Tibial nerve (tissue), 4 donors: Measurements from ENCODE around the gene CLASRP. TPM values are rescaled to one million over a fixed set of nuclear protein-coding genes. Genes with fewer than 3 reads are reported as not detected.

Experiments used
- DNase-seq, 2 donors: peaks; one replicate each; pipeline ENCODE4 v3.0.0-alpha.2; 2019; ENCODE audit warnings: low spot score in 2 of 2
- H3K27ac ChIP-seq, 4 donors: fragments of 200-600 bp; sonication (generic) in 3 of 4; one replicate each; pipeline ENCODE4 v1.5.1; 2017 to 2019; ENCODE audit warnings: mild to moderate bottlenecking in 1 of 4
- H3K27me3 ChIP-seq, 2 donors: fragments of 200-600 bp; sonication (generic) in 1 of 2; one replicate each; pipeline versions ENCODE4 v1.5.1 to v1.6.0; 2017 to 2019
- H3K36me3 ChIP-seq, 3 donors: fragments of 200-600 bp; sonication (generic); one replicate each; pipeline ENCODE4 v1.5.1; 2018 to 2019
- H3K4me1 ChIP-seq, 4 donors: fragments of 200-600 bp; sonication (generic) in 3 of 4; one replicate each; pipeline ENCODE4 v1.5.1; 2017 to 2019
- H3K4me3 ChIP-seq, 4 donors: fragments of 200-600 bp; sonication (generic) in 3 of 4; one replicate each; pipeline ENCODE4 v1.5.1; 2017 to 2019; ENCODE audit warnings: mild to moderate bottlenecking in 1 of 4, moderate library complexity in 1 of 4
- H3K9me3 ChIP-seq, 4 donors: fragments of 200-600 bp; sonication (generic) in 3 of 4; one replicate each; pipeline ENCODE4 v1.5.1; 2017 to 2019
- CTCF ChIP-seq, 5 experiments: fragments of 200-600 bp in 3 of 5; fragments of 450-650 bp in 2 of 5; sonication (generic) in 3 of 5; IDR thresholded peaks; one replicate each; pipeline ENCODE4 v1.5.1; 2016 to 2019; ENCODE audit warnings: antibody characterized with exemption in 5 of 5, mild to moderate bottlenecking in 3 of 5, moderate library complexity in 2 of 5
- EP300 ChIP-seq, 2 donors: sonication (generic); formaldehyde crosslinking; IDR thresholded peaks; one replicate each; pipeline ENCODE4 v1.6.1; 2017; ENCODE audit warnings: antibody characterized with exemption in 2 of 2, mild to moderate bottlenecking in 1 of 2
- POLR2A ChIP-seq, 2 donors: fragments of 450-650 bp; IDR thresholded peaks; one replicate each; pipeline ENCODE4 v1.6.1; 2017; ENCODE audit warnings: antibody characterized with exemption in 2 of 2, mild to moderate bottlenecking in 2 of 2, moderate library complexity in 2 of 2
- WGBS, 2 donors: methylation state at CpG; one replicate each; pipeline ENCODE4 v1.1.5; 2018; 5-methylcytosine and 5-hydroxymethylcytosine counted together
- total RNA-seq, 4 donors: library from RNA; depleted of rRNA; stranded (reverse); fragments of >200 nt; gene quantifications; one replicate each; pipeline ENCODE4 v1.1.0, GENCODE V29; 2016

Gene CLASRP
- total RNA-seq, 4 donors from 2014 or later = 72.8 to 109 (median 95.5) TPM

- Histone ChIP-seq H3K9me3 (peaks cover 0 to 3% (median 0%) of the 10 kb centered on the region in 4 donors), H3K36me3 (peaks cover 0 to 71% (median 26%) of the 10 kb centered on the region in 3 donors), H3K4me1 (peaks cover 0 to 39% (median 26%) of the 10 kb centered on the region in 4 donors), H3K27me3 (no peaks in the 10 kb centered on the region), H3K27ac (no peak overlapping the region), H3K4me3 (no peak overlapping the region)
- no peak for DNase-seq
- WGBS, 2 donors = 86 to 89% methylated on average over 32 to 37 of the region's 37 CpGs
- TF ChIP-seq EP300 (IDR thresholded peaks at IDR 0.05) = no peak
- no peak for TF ChIP-seq CTCF (IDR thresholded peaks at IDR 0.05)
- TF ChIP-seq POLR2A (IDR thresholded peaks at IDR 0.05) = no peak
These were observed 1.3 kb upstream of the CLASRP start for GRCh38 chr19:45037393-45038169.

- WGBS, 2 donors = 75 to 82% methylated on average over 19 of the region's 19 CpGs
- no peak for DNase-seq
- TF ChIP-seq EP300 (IDR thresholded peaks at IDR 0.05) = no peak
- no peak for TF ChIP-seq POLR2A (IDR thresholded peaks at IDR 0.05)
- no peak for TF ChIP-seq CTCF (IDR thresholded peaks at IDR 0.05)
- H3K27me3 ChIP-seq = no peaks in the 10 kb centered on the region
- peaks cover 0 to 58% (median 28%) of the 10 kb centered on the region in 4 donors for H3K4me1 ChIP-seq
- H3K4me3 ChIP-seq = peak overlapping the region; percentile 86 to 95 (median 93)
- peak overlapping the region in 3 of 4 donors; percentile 96 to 98 (median 97) for H3K27ac ChIP-seq
- H3K9me3 ChIP-seq = peaks cover 0 to 3% (median 0%) of the 10 kb centered on the region in 4 donors
- H3K36me3 ChIP-seq = peaks cover 0 to 68% (median 26%) of the 10 kb centered on the region in 3 donors
These were observed 1.4 kb downstream of the CLASRP start for GRCh38 chr19:45040059-45040771.

- DNase-seq = no peak
- Histone ChIP-seq H3K27me3 (no peaks in the 10 kb centered on the region), H3K4me3 (no peak overlapping the region)
These were observed 2.3 kb downstream of the CLASRP start for GRCh38 chr19:45041125-45041524.

GRCh38 chr19:45045671-45046353 is 7.0 kb downstream of the CLASRP start:
- TF ChIP-seq POLR2A (IDR thresholded peaks at IDR 0.05) = no peak
- TF ChIP-seq EP300 (IDR thresholded peaks at IDR 0.05) = no peak
- no peak for TF ChIP-seq CTCF (IDR thresholded peaks at IDR 0.05)
- Histone ChIP-seq H3K36me3 (peaks cover 0 to 54% (median 10%) of the 10 kb centered on the region in 3 donors), H3K27me3 (no peaks in the 10 kb centered on the region), H3K4me1 (peaks cover 0 to 83% (median 21%) of the 10 kb centered on the region in 4 donors), H3K27ac (peak overlapping the region in 3 of 4 donors; percentile 17 to 64 (median 64)), H3K9me3 (no peaks in the 10 kb centered on the region), H3K4me3 (no peak overlapping the region)
- no peak for DNase-seq
- 43 to 50% methylated on average over 14 of the region's 14 CpGs for WGBS, 2 donors

More at GRCh38 chr19:45041125-45041524, 2.3 kb downstream of the CLASRP start:
- Histone ChIP-seq H3K36me3 (peaks cover 0 to 68% (median 19%) of the 10 kb centered on the region in 3 donors), H3K9me3 (no peaks in the 10 kb centered on the region), H3K27ac (no peak overlapping the region), H3K4me1 (peaks cover 0 to 67% (median 30%) of the 10 kb centered on the region in 4 donors)
- TF ChIP-seq POLR2A (IDR thresholded peaks at IDR 0.05) = no peak
- 84 to 87% methylated on average over 6 of the region's 6 CpGs for WGBS, 2 donors

GRCh38 chr19:45046355-45046754 is 7.5 kb downstream of the CLASRP start:
- TF ChIP-seq EP300 (IDR thresholded peaks at IDR 0.05) (no peak), CTCF (IDR thresholded peaks at IDR 0.05) (no peak), POLR2A (IDR thresholded peaks at IDR 0.05) (no peak)
- peaks cover 0 to 80% (median 18%) of the 10 kb centered on the region in 4 donors for H3K4me1 ChIP-seq
- H3K36me3 ChIP-seq = peaks cover 0 to 52% (median 9%) of the 10 kb centered on the region in 3 donors

More at GRCh38 chr19:45046355-45046754, 7.5 kb downstream of the CLASRP start:
- 60 to 64% methylated on average over 6 to 7 of the region's 7 CpGs for WGBS, 2 donors
- DNase-seq = no peak
- H3K4me3 ChIP-seq = no peak overlapping the region
- peak overlapping the region in 3 of 4 donors; percentile 17 to 64 (median 57) for H3K27ac ChIP-seq
- no peaks in the 10 kb centered on the region for H3K27me3 ChIP-seq
- H3K9me3 ChIP-seq = no peaks in the 10 kb centered on the region
